ENCODE data around the gene CDKN2C.

DNA sequence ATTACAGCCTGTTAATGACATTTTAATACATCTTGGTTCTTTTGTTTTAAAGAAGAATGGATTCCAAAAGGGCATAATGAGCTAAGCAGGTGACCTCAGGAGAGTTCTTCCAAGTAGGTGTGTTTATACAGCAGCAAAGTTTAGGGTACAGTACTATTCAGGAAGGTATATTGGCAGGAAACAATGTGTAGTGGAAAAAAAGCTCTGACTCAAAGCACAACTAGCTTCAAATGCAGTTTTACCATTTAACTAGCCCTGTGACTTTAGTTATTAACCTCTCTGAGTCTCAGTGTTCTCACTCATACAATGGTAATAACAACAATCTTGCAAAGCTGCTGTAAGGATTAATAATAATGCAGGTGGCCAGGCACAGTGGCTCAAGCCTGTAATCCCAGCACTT lies 39.9 kb upstream of the CDKN2C start:
- TF ChIP-seq CTCF (IDR thresholded peaks at IDR 0.05; ENCODE audit: extremely low read depth in 1 of 2, insufficient read depth in 1 of 2, low read depth in 1 of 2, low read length in 2 of 2) (no peak), POLR2A (IDR thresholded peaks at IDR 0.05; ENCODE audit: low read depth, low read length) (no peak)
